GM19395 (cell line): ENCODE results near the gene LHX4.

Experiments used
- ATAC-seq: cut with Tn5 transposase; IDR thresholded peaks from one replicate; pipeline ENCODE4 v1.9.1; 2021; ENCODE audit warnings: mild to moderate bottlenecking, moderate library complexity; ENCODE audit not compliant: unreplicated experiment

The LHX4 gene

GRCh38 chr1:180294711-180295110 lies 64.6 kb downstream of the LHX4 start:
- no peak for ATAC-seq

- no peak for ATAC-seq
These were observed 65.9 kb downstream of the LHX4 start for GRCh38 chr1:180295999-180296398.

- ATAC-seq: no peak
These were observed 69.6 kb downstream of the LHX4 start for GRCh38 chr1:180299479-180300221.

- no peak for ATAC-seq
These were observed 71.2 kb downstream of the LHX4 start for GRCh38 chr1:180301135-180301742.

- ATAC-seq: no peak
These were observed 79.3 kb downstream of the LHX4 start for GRCh38 chr1:180309338-180309737.

GRCh38 chr1:180310095-180310494 lies 80.0 kb downstream of the LHX4 start:
- ATAC-seq: no peak

GRCh38 chr1:180311011-180311730 lies 81.1 kb downstream of the LHX4 start:
- no peak for ATAC-seq

GRCh38 chr1:180312926-180313325 lies 82.9 kb downstream of the LHX4 start:
- no peak for ATAC-seq

GRCh38 chr1:180327089-180327488 lies 97.0 kb downstream of the LHX4 start:
- ATAC-seq: no peak
